ENCODE measurements around the gene QSOX1.

The QSOX1 gene

GRCh38 chr1:180186831-180187230, 32.2 kb downstream of the QSOX1 start:
- TF ChIP-seq EZH2phosphoT487 (IDR thresholded peaks at IDR 0.05; ENCODE audit: borderline replicate concordance, low read length): no peak
- TF ChIP-seq, protein P1, sequence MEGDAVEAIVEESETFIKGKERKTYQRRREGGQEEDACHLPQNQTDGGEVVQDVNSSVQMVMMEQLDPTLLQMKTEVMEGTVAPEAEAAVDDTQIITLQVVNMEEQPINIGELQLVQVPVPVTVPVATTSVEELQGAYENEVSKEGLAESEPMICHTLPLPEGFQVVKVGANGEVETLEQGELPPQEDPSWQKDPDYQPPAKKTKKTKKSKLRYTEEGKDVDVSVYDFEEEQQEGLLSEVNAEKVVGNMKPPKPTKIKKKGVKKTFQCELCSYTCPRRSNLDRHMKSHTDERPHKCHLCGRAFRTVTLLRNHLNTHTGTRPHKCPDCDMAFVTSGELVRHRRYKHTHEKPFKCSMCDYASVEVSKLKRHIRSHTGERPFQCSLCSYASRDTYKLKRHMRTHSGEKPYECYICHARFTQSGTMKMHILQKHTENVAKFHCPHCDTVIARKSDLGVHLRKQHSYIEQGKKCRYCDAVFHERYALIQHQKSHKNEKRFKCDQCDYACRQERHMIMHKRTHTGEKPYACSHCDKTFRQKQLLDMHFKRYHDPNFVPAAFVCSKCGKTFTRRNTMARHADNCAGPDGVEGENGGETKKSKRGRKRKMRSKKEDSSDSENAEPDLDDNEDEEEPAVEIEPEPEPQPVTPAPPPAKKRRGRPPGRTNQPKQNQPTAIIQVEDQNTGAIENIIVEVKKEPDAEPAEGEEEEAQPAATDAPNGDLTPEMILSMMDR (IDR thresholded peaks at IDR 0.05; ENCODE audit: low read depth, low read length, poor library complexity, severe bottlenecking): no peak
- H3K4me3 ChIP-seq (ENCODE audit: low read length): no peak overlapping the region
- no peaks in the 10 kb centered on the region for H3K36me3 ChIP-seq (ENCODE audit: control insufficient read depth, low read length)
- H4K20me1 ChIP-seq (ENCODE audit: control insufficient read depth, insufficient read depth, low read depth, low read length): no peaks in the 10 kb centered on the region
- no peaks in the 10 kb centered on the region for H3K27me3 ChIP-seq (ENCODE audit: control insufficient read depth, low read length)
- no peaks in the 10 kb centered on the region for H3K9me3 ChIP-seq (ENCODE audit: control insufficient read depth, insufficient read depth, low read length)
- no peaks in the 10 kb centered on the region for H3F3A ChIP-seq (ENCODE audit: control insufficient read depth, insufficient read depth)
- no peak overlapping the region for H3K4me2 ChIP-seq (ENCODE audit: low read length)
- H3K27ac ChIP-seq (ENCODE audit: low read depth, low read length): no peak overlapping the region
- H3K79me2 ChIP-seq (ENCODE audit: control insufficient read depth, low read length): no peaks in the 10 kb centered on the region
- no peaks in the 10 kb centered on the region for H3K4me1 ChIP-seq (ENCODE audit: control insufficient read depth, low read length)
- H3K9me2 ChIP-seq (replicated peaks; ENCODE audit: control insufficient read depth, low read length): no peaks in the 10 kb centered on the region

DNA sequence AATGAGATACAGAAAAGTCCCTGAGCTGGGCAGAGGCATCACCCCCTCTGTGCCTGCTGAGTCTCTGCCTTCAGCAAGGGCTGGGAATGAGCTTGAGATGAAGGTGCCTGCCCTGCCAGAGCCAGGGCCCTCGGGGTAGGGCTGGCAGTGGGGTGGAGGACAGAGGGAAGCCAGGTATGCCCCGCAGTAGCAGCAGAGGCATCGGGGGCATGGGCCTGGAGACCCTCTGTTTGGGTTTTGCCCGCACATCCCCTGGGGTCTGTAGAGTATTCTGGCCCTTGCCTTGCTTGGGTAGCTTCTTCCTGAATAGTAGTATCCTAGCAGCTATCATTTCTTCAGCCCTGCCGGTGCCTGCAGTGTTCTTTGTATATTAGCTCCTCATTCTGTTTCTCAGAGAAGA, 33.0 kb downstream of the QSOX1 start:
- H3K4me2 ChIP-seq (ENCODE audit: low read length): no peak overlapping the region
- H3K79me2 ChIP-seq (ENCODE audit: control insufficient read depth, low read length): no peaks in the 10 kb centered on the region
- TF ChIP-seq, protein P1 (IDR thresholded peaks at IDR 0.05; ENCODE audit: low read depth, low read length, poor library complexity, severe bottlenecking): no peak
- no peak for TF ChIP-seq EZH2phosphoT487 (IDR thresholded peaks at IDR 0.05; ENCODE audit: borderline replicate concordance, low read length)
- no peaks in the 10 kb centered on the region for H3K9me2 ChIP-seq (replicated peaks; ENCODE audit: control insufficient read depth, low read length)
- no peak overlapping the region for H3K4me3 ChIP-seq (ENCODE audit: low read length)
- H3K4me1 ChIP-seq (ENCODE audit: control insufficient read depth, low read length): no peaks in the 10 kb centered on the region
- no peaks in the 10 kb centered on the region for H3K9me3 ChIP-seq (ENCODE audit: control insufficient read depth, insufficient read depth, low read length)
- H4K20me1 ChIP-seq (ENCODE audit: control insufficient read depth, insufficient read depth, low read depth, low read length): no peaks in the 10 kb centered on the region
- no peaks in the 10 kb centered on the region for H3F3A ChIP-seq (ENCODE audit: control insufficient read depth, insufficient read depth)
- H3K36me3 ChIP-seq (ENCODE audit: control insufficient read depth, low read length): no peaks in the 10 kb centered on the region
- H3K27me3 ChIP-seq (ENCODE audit: control insufficient read depth, low read length): no peaks in the 10 kb centered on the region
- no peak overlapping the region for H3K27ac ChIP-seq (ENCODE audit: low read depth, low read length)

DNA sequence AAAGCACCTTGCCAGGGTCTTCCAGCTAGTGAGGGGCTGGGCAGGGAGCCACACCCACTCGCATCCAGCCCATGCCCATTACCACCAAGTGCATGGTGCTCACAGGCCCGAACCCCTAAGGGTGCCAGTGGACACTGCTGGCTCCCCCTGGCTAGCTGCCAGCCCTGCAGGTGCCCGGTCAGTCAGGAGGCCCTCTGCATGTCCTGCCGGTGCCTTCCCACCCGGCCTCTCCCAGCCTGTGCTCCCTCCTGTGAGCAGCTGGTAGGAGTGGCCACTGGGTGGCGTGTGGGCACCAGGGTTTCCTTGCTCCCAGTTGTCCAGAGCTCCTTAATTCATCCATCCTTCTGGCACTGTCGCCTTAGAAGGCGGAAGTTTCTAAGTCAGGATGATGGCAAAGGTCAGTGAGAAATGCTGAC, 33.4 kb downstream of the QSOX1 start:
- no peaks in the 10 kb centered on the region for H3K27me3 ChIP-seq (ENCODE audit: control insufficient read depth, low read length)
- H4K20me1 ChIP-seq (ENCODE audit: control insufficient read depth, insufficient read depth, low read depth, low read length): no peaks in the 10 kb centered on the region
- TF ChIP-seq, protein P1 (IDR thresholded peaks at IDR 0.05; ENCODE audit: low read depth, low read length, poor library complexity, severe bottlenecking): peak; percentile 76
- no peak for TF ChIP-seq EZH2phosphoT487 (IDR thresholded peaks at IDR 0.05; ENCODE audit: borderline replicate concordance, low read length)
- no peaks in the 10 kb centered on the region for H3F3A ChIP-seq (ENCODE audit: control insufficient read depth, insufficient read depth)
- H3K27ac ChIP-seq (ENCODE audit: low read depth, low read length): no peak overlapping the region
- H3K9me2 ChIP-seq (replicated peaks; ENCODE audit: control insufficient read depth, low read length): no peaks in the 10 kb centered on the region
- H3K79me2 ChIP-seq (ENCODE audit: control insufficient read depth, low read length): no peaks in the 10 kb centered on the region
- no peaks in the 10 kb centered on the region for H3K36me3 ChIP-seq (ENCODE audit: control insufficient read depth, low read length)
- no peaks in the 10 kb centered on the region for H3K4me1 ChIP-seq (ENCODE audit: control insufficient read depth, low read length)
- no peak overlapping the region for H3K4me2 ChIP-seq (ENCODE audit: low read length)
- H3K9me3 ChIP-seq (ENCODE audit: control insufficient read depth, insufficient read depth, low read length): no peaks in the 10 kb centered on the region
- H3K4me3 ChIP-seq (ENCODE audit: low read length): no peak overlapping the region
